HepG2 (cell line): ENCODE results near the gene CCDC85C. TPM values are rescaled to one million over a fixed set of nuclear protein-coding genes. Genes with fewer than 3 reads are reported as not detected.

Experiments used
- BHLHE40 ChIP-seq: IDR thresholded peaks from 2 replicates; pipeline ENCODE4 v1.6.1; 2011; ENCODE audit warnings: low read length, improper control_type of control experiment
- FOSL2 ChIP-seq: sonication (generic); formaldehyde crosslinking; IDR thresholded peaks from 2 replicates; pipeline ENCODE4 v1.4.0; 2020; ENCODE audit warnings: missing genetic modification reagents
- GABPB1 ChIP-seq: IDR thresholded peaks from 2 replicates; pipeline ENCODE4 v1.6.1; 2016; ENCODE audit warnings: mild to moderate bottlenecking, missing genetic modification reagents, moderate library complexity, missing compliant biosample characterization
- MBNL3 ChIP-seq: fragments of 250-450 bp; sonication (Bioruptor Pico); conservative IDR thresholded peaks from 2 replicates; pipeline ENCODE4 v1.8.0; 2022; ENCODE audit warnings: mild to moderate bottlenecking, inconsistent platforms
- MXI1 ChIP-seq: IDR thresholded peaks from 3 replicates; pipeline ENCODE4 v1.6.1; 2012; ENCODE audit warnings: low read depth, low read length, inconsistent platforms, borderline replicate concordance
- MYNN ChIP-seq: sonication (generic); formaldehyde crosslinking; IDR thresholded peaks from 2 replicates; pipeline ENCODE4 v1.4.0; 2020; ENCODE audit warnings: mild to moderate bottlenecking, low read depth, missing genetic modification reagents
- SCMH1 ChIP-seq: sonication (generic); formaldehyde crosslinking; IDR thresholded peaks from 2 replicates; pipeline ENCODE4 v1.9.0; 2021; ENCODE audit warnings: missing genetic modification reagents, mild to moderate bottlenecking, borderline replicate concordance
- ZNF350 ChIP-seq: sonication (generic); formaldehyde crosslinking; IDR thresholded peaks from 2 replicates; pipeline ENCODE4 v1.4.0; 2020; ENCODE audit warnings: mild to moderate bottlenecking, low read depth, missing genetic modification reagents, borderline replicate concordance
- ZNF678 ChIP-seq: sonication (generic); formaldehyde crosslinking; IDR thresholded peaks from 2 replicates; pipeline ENCODE4 v1.4.0; 2020; ENCODE audit warnings: mild to moderate bottlenecking, missing genetic modification reagents
- ZNF724P ChIP-seq: sonication (generic); formaldehyde crosslinking; IDR thresholded peaks from 2 replicates; pipeline ENCODE4 v1.8.0; 2022; ENCODE audit warnings: missing genetic modification reagents, borderline replicate concordance
- ZNF816 ChIP-seq: sonication (generic); formaldehyde crosslinking; IDR thresholded peaks from 2 replicates; pipeline ENCODE4 v1.8.0; 2022; ENCODE audit warnings: missing genetic modification reagents, mild to moderate bottlenecking, borderline replicate concordance
- polyA plus RNA-seq, 8 experiments: library from polyadenylated mRNA; depleted of rRNA in 3 of 8; stranded (reverse) in 7 of 8; unstranded in 1 of 8; fragments of >200 nt; fragmentation: Illumina TruSeq in 4 of 8; extraction: Trizol in 4 of 8; gene quantifications; 2 replicates each; pipeline versions ENCODE4 v1.2.1 to v1.2.3, GENCODE V29; 2011 to 2016; ENCODE audit warnings: low read depth in 4 of 8, missing spikeins in 1 of 8, mixed read lengths in 1 of 8; ENCODE audit not compliant: insufficient read depth in 1 of 8
- total RNA-seq, 5 experiments: library from RNA; depleted of rRNA; stranded (reverse); fragments of >200 nt; fragmentation: Illumina TruSeq; extraction: Trizol; gene quantifications; 2 replicates each; pipeline ENCODE4 v1.2.3, GENCODE V29; 2016; ENCODE audit warnings: low read depth in 1 of 5
- TF ChIP-seq, protein P1 (sequence below): sonication (generic); formaldehyde crosslinking; IDR thresholded peaks from 2 replicates; pipeline ENCODE4 v1.4.0; 2020; ENCODE audit warnings: missing genetic modification reagents
- TF ChIP-seq, protein P2 (sequence below): IDR thresholded peaks from 2 replicates; pipeline ENCODE4 v1.6.1; 2016; ENCODE audit warnings: low read depth, borderline replicate concordance
- TF ChIP-seq, protein P3 (sequence below): sonication (generic); formaldehyde crosslinking; IDR thresholded peaks from 2 replicates; pipeline ENCODE4 v1.4.0; 2020; ENCODE audit warnings: missing genetic modification reagents, mild to moderate bottlenecking, borderline replicate concordance
- TF ChIP-seq, protein P4 (sequence below): sonication (generic); formaldehyde crosslinking; IDR thresholded peaks from 2 replicates; pipeline ENCODE4 v1.4.0; 2020; ENCODE audit warnings: low read depth, mild to moderate bottlenecking, missing genetic modification reagents
- TF ChIP-seq, protein P5 (sequence below): sonication (generic); formaldehyde crosslinking; IDR thresholded peaks from 2 replicates; pipeline ENCODE4 v1.4.0; 2020; ENCODE audit warnings: mild to moderate bottlenecking, missing genetic modification reagents

CCDC85C gene
- total and polyA plus RNA-seq, 2 of the 13 experiments (the other 11 are each of a cell fraction or from before 2014, with no cell fraction given) = 18.8 to 43.8 TPM

DNA sequence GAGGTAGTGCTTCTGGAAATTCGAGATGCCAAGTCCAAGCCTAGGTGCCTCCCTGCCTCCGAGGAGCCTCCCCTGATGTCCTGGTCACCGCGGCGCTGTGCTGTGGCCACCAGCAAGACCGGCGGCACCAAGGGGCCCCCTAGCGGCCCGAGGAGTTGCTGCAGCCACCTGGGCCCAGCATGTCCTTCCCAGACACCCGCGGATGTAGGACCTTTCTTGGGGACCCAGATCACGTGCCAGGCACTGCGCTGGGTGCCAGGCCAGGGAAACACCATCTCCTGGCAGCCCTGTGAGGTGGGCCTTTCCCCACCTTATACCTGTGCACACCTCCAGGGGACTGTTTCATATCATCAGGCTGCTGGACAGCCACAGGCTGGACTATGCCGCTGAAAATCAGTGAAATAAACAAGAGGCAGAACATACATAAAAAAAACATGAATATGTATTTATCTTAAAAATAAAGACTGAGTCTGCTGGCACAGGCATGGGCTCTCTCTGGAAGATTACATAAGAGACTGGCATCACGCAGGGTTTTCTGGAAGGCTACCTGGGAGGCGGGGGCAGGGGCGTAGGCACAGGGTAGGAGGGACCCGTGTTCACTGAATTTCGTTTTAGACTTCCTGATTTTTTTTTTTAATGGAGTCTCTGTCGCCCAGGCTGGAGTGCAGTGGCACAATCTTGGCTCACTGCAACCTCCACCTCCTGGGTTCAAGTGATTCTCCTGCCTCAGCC, 25.0 kb upstream of the CCDC85C start (continued):
- TF ChIP-seq MBNL3 (CRISPR knock-in tag) (no peak), MXI1 (peak; percentile 17; the same call in 1 of the 3 replicates), ZNF350 (CRISPR knock-in tag) (peak; percentile 28; the same call in 1 of the 2 replicates), ZNF816 (no peak), SCMH1 (CRISPR knock-in tag) (no peak), FOSL2 (CRISPR knock-in tag) (0 out of 2 replicates have a peak, but pooled peaks have one; percentile 25), BHLHE40 (peak; percentile 46; the same call in 1 of the 2 replicates), MYNN (CRISPR knock-in tag) (no peak), ZNF678 (no peak), ZNF724P (CRISPR knock-in tag) (no peak), GABPB1 (CRISPR knock-in tag) (peak; percentile 43; the same call in 1 of the 2 replicates)
- TF ChIP-seq, protein P1, sequence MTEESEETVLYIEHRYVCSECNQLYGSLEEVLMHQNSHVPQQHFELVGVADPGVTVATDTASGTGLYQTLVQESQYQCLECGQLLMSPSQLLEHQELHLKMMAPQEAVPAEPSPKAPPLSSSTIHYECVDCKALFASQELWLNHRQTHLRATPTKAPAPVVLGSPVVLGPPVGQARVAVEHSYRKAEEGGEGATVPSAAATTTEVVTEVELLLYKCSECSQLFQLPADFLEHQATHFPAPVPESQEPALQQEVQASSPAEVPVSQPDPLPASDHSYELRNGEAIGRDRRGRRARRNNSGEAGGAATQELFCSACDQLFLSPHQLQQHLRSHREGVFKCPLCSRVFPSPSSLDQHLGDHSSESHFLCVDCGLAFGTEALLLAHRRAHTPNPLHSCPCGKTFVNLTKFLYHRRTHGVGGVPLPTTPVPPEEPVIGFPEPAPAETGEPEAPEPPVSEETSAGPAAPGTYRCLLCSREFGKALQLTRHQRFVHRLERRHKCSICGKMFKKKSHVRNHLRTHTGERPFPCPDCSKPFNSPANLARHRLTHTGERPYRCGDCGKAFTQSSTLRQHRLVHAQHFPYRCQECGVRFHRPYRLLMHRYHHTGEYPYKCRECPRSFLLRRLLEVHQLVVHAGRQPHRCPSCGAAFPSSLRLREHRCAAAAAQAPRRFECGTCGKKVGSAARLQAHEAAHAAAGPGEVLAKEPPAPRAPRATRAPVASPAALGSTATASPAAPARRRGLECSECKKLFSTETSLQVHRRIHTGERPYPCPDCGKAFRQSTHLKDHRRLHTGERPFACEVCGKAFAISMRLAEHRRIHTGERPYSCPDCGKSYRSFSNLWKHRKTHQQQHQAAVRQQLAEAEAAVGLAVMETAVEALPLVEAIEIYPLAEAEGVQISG (CRISPR knock-in tag) = peak; percentile 28; the same call in 1 of the 2 replicates
- TF ChIP-seq, protein P2, sequence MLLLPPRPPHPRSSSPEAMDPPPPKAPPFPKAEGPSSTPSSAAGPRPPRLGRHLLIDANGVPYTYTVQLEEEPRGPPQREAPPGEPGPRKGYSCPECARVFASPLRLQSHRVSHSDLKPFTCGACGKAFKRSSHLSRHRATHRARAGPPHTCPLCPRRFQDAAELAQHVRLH (CRISPR knock-in tag) = peak; percentile 26; the same call in 1 of the 2 replicates
- TF ChIP-seq, protein P3, sequence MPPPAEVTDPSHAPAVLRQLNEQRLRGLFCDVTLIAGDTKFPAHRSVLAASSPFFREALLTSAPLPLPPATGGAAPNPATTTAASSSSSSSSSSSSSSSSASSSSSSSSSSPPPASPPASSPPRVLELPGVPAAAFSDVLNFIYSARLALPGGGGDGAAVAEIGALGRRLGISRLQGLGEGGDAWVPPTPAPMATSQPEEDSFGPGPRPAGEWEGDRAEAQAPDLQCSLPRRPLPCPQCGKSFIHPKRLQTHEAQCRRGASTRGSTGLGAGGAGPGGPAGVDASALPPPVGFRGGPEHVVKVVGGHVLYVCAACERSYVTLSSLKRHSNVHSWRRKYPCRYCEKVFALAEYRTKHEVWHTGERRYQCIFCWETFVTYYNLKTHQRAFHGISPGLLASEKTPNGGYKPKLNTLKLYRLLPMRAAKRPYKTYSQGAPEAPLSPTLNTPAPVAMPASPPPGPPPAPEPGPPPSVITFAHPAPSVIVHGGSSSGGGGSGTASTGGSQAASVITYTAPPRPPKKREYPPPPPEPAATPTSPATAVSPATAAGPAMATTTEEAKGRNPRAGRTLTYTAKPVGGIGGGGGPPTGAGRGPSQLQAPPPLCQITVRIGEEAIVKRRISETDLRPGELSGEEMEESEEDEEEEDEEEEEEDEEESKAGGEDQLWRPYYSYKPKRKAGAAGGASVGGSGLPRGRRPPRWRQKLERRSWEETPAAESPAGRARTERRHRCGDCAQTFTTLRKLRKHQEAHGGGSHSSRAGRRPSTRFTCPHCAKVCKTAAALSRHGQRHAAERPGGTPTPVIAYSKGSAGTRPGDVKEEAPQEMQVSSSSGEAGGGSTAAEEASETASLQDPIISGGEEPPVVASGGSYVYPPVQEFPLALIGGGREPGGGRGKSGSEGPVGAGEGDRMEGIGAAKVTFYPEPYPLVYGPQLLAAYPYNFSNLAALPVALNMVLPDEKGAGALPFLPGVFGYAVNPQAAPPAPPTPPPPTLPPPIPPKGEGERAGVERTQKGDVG (CRISPR knock-in tag) = no peak
- TF ChIP-seq, protein P4, sequence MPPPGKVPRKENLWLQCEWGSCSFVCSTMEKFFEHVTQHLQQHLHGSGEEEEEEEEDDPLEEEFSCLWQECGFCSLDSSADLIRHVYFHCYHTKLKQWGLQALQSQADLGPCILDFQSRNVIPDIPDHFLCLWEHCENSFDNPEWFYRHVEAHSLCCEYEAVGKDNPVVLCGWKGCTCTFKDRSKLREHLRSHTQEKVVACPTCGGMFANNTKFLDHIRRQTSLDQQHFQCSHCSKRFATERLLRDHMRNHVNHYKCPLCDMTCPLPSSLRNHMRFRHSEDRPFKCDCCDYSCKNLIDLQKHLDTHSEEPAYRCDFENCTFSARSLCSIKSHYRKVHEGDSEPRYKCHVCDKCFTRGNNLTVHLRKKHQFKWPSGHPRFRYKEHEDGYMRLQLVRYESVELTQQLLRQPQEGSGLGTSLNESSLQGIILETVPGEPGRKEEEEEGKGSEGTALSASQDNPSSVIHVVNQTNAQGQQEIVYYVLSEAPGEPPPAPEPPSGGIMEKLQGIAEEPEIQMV (CRISPR knock-in tag) = 0 out of 2 replicates have a peak, but pooled peaks have one; percentile 50
- TF ChIP-seq, protein P5, sequence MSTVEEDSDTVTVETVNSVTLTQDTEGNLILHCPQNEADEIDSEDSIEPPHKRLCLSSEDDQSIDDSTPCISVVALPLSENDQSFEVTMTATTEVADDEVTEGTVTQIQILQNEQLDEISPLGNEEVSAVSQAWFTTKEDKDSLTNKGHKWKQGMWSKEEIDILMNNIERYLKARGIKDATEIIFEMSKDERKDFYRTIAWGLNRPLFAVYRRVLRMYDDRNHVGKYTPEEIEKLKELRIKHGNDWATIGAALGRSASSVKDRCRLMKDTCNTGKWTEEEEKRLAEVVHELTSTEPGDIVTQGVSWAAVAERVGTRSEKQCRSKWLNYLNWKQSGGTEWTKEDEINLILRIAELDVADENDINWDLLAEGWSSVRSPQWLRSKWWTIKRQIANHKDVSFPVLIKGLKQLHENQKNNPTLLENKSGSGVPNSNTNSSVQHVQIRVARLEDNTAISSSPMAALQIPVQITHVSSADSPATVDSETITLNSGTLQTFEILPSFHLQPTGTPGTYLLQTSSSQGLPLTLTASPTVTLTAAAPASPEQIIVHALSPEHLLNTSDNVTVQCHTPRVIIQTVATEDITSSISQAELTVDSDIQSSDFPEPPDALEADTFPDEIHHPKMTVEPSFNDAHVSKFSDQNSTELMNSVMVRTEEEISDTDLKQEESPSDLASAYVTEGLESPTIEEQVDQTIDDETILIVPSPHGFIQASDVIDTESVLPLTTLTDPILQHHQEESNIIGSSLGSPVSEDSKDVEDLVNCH (CRISPR knock-in tag) = no peak
